GM21825 (cell line): ENCODE measurements around the gene MAGED2.
"Not testable (repeated sequence)": the region's sequence is repeated elsewhere in the genome, so short reads cannot be mapped to it uniquely, and the experiment has no call there.

ENCODE experiments used
- ATAC-seq: cut with Tn5 transposase; IDR thresholded peaks from one replicate; pipeline ENCODE4 v1.9.1; 2021; ENCODE audit warnings: mild to moderate bottlenecking, moderate library complexity; ENCODE audit not compliant: unreplicated experiment

MAGED2 gene

DNA sequence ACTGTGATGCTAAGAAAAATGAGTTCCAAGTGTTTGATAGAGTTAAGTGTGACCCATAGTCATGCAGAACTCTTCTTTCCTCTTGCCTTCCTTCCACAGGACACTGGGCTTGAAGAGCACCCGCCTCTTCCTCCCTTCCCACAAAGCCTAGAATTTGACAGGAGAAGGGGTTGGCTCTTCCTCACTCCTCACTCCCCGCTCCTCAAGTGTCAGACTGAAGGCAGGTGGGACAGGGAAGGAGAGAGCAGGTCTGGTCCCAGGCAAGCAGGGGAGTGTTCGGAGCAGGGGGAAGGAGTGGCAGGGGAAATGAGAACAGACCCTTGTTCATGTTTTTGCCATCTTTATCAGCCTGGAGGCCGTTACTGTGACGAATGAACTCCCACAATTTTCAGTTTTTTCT, 10.7 kb downstream of the MAGED2 start:
- no peak for ATAC-seq

DNA sequence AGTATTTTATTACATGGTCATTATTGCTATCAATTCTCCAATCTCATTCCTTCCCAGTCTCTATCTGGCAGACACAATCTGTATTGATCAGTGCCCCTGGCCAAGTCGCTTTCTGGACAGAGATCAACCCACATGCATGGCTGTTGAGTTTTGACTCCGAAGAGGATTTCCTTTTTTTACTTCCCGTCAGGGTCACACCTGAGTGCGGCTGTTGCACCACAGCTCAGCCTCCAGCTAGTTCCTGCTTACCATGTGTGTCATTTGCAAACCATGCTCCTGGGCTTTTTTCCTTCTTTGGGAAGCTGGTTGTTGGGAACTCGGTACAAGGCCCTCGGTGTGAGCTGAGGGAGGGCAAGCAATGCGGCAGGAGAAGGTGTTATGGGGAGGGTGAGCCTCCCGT, 11.7 kb downstream of the MAGED2 start:
- no peak for ATAC-seq

DNA sequence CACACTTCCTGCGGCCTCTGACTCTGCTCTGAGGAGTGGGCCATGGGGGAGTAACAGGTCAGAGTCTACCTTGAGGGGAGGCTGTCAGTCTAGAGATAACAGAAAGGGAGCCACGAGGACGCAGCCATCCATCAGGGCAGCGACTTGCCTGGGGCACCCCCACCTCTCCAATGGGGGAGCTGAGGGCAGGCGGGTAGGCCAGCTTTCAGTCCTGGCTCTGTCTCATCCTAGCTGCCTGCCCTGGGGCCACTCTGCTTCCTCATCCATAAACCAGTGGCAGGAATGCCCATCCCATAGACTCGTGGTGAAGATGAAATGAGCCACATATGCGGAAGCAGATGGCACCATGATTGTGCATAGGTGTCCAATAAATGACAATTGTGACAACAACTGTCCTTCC, 13.2 kb downstream of the MAGED2 start:
- no peak for ATAC-seq

DNA sequence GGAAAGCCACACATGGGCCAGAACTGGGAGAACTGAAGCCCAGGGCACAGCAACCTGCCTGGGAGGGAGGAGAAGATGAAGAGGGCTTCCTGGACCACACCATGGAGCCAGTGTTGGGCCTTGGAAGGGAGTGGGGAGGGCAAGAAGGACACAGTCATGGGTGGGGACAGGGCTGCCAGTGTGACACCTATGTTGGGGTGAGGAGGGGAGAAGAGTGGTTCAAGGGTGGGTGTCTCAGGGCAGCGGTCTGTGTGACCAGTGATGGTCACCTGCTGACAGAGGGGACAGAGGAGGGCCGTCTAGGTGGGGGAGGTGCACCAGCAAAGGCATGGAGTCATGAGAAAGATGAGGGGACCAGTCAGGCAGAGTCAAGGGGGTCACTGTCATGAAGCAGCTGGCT, 13.8 kb downstream of the MAGED2 start:
- no peak for ATAC-seq

DNA sequence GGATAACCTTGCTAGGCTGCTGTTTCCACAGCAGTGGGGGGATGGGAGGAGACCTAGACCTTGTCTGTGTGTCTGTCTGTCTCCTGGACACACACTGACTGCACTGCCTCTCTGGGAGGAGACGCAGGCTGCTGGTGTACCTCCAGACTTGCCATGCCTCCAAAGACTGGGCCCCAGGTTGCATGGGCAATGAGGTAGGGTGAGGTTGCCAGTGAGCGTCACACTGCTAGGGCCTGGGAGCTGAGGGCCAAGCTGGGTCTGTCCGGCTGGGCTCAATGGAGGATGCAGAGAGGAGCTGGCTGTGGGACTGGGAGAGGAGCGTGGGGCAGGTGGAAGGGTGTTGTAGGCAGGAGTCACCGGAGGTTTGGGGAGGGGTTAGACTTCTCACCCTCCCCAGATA, 16.6 kb downstream of the MAGED2 start:
- ATAC-seq = no peak

DNA sequence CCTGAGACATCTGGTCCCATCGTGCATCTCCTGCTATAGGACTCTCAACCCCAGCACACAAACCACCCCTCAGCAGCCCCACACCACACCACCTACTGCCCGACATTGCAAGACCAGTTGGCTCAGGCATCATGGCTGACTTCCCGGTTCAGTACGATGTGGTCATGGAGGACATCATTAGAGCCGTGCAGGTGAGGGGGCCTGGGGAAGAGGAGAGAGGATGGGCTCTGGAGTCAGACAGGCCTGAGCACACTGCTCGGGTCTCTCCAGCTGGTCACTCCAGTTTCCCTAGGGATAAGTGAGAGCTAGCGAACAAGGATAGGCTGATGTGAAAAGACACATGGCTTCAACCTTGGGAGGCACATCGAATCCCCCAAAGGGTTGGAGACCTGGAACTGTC, 17.2 kb downstream of the MAGED2 start:
- no peak for ATAC-seq

DNA sequence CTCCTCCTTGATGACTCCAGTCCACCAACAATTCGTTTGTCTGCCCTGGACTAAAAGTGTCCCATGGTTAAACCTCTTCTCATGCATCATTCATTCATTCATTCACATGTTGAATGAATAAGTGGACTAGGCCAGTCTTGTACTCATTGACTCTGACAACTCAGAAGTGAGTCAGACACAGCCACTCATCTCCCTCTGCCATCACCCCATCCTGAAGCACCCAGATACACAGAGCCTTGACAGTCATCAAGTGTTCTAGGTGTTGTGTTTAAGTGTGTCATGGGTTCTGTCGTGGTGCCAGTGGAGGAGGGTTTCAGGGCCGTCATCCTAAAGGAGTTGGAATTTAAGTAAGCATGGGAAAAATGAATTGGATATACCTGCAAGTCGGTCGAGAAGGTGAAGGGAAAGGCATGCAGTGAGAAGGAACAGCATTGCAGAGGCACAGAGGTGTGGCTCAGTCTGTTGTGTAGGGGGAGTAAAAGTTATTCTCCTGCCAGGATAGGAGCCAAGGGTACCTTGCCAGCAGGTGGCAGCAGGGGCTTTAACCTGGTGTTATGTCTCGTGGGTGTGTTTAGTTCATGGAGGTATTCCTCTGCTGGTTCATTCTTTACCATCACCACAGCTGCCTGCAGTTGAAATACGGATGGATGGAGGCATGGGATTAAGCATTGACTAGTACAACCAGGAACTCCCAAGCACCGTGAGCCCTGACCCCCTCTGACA, 18.3 kb downstream of the MAGED2 start:
- ATAC-seq = no peak

DNA sequence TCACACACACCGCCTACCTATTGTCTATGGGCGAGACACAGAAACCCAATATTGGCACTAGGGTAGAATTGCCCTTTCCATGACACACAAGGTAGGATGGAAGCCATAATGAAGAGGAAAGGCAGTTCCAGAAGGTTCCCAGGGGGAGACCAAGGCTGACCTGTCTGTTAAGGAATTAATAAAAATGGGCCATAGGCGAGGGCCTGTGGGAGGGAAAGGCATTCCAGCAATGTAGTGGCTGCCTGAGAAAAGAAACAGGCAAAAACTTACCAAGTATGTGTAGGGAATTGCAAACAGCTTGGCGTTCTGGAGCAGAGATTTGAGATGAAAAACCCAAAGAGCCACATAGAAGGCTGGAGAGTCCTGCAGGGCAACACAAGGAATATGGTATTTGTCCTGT, 19.1 kb downstream of the MAGED2 start:
- no peak for ATAC-seq

DNA sequence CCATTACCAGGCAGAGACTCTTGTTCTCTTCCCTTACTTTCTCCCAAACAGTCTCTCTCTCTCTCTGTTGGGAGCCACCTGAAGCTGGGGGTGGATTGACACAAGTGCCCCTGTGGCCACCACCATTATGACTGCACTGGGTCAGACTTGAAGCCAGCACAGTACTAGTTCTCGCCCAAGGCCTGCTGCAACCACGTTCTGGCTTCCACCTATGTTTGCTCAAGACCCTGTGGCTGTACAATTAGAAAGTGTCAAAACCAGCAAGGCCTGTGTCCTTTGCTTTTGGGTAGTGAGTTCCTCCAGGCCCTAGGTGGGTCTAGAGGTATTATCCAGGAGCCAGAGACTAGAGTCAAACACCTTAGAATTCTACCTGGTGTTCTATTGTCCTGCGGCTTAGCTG, 31.0 kb downstream of the MAGED2 start:
- ATAC-seq = no peak

DNA sequence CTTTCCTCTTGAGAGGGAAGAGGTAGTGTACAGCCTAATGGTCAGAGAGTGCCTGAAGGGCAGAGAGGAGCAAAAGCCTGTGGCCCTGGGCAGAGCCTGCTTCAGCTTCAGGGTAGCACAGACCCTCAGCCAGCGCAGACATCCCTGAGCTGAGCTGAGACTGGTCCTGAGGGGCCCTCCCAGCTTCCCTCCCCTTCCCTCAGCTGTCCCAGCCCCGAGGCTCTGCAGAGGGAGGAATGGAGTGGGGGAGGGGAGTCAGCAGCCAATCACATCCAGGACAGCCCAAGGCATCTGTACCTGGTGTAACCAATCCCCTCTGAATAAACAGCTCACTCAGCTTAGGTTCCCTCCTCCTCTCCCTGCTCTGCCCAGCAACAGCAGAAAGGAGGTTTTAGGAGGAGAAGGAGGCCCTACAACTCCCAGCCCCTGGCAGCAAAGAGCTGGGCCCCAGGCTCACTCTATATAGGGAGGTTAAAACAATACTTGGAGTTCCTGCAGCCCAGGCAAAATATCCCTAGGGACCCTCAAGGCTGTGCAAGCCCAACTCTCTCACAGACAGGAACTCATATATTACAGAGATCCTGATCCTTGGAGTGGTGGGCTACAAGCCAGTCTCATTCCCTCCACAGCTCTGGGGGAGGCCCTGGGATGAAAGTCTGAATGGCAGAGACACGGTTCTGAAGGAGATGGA, 33.8 kb downstream of the MAGED2 start:
- not testable (repeated sequence) for ATAC-seq

DNA sequence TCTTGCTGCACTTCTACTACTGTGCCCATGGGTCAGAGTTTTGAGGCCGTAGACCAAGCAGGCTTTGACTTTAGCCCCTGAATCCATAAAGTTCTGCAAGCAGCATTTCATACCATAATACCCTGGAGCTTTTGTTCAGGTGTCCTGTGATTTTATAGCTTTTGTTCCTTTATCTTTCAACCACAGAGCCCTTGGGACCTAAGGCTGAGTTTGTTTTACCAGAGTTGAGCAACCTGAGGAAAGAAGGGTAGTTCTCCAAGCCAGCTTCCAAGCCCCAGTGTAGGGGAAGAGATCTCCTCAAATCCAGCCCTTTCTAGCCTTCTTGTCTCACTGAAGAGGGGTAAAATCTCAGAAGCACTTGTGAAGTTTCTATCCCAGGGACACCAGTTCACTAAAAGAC, 35.1 kb downstream of the MAGED2 start:
- ATAC-seq = no peak

DNA sequence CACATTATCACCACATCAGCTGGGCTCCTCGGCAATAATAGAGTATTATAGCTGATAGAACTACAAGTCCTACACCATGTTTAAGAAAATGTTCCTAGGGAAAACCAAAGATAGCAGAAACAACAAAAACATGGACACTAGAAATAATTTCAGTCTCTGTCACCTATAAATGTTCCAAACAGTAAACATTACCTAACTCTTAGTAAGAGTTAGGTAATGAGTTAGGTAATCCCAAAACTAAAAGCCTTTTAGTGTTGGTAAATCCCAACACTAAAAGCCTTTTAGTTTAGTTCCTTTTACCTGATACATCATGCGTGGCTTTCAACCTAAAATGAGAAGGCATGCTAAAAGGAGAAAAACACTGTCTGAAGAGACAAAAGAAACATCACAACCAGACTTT, 35.5 kb downstream of the MAGED2 start:
- ATAC-seq = no peak

DNA sequence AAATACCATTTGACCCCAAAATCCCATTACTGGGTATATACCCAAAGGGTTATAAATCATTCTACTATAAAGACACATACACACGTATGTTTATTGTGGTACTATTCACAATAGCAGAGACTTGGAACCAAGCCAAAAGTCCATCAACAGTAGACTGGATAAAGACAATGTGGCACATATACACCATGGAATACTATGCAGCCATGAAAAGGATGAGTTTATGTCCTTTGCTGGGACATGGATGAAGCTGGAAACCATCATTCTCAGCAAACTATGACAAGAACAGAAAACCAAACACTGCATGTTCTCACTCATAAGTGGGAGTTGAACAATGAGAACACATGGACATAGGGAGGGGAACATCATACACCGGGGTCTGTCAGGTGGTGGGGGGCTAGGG, 40.2 kb downstream of the MAGED2 start:
- ATAC-seq = not testable (repeated sequence)

DNA sequence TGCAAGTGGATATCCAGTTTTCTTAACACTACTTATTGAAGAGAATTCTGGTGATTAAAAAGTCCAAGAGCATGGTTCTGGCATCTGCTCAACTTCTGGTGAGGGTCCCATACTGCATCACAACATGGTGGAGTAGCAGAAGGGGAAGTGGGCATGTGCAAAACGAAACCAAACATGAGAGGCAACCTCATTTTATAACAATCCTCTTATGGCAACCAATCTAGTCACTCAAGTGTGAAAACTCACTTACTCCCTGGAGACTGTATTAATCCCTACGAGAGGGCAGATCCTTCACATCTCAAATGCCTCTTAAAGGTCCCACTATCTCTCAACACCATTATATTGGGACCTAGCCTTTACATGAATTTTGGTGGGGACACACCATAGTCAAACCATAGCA, 57.7 kb downstream of the MAGED2 start:
- no peak for ATAC-seq
